HEK293 (cell line): ENCODE results near the gene GPR84.
A peak's percentile ranks its signal among the peaks of the same experiment; 100 is the strongest.
"Not testable (repeated sequence)": the region's sequence is repeated elsewhere in the genome, so short reads cannot be mapped to it uniquely, and the experiment has no call there.

ENCODE experiments used
- CTCF ChIA-PET: fragments of 350-600 bp; formaldehyde crosslinking; extraction: SDS; loops from one replicate; lab custom pipeline; 2021; ENCODE audit warnings: antibody characterized with exemption; lab: Yijun Ruan, JAX
- POLR2A ChIA-PET: fragments of 300-600 bp; formaldehyde crosslinking; extraction: SDS; loops from one replicate; lab custom pipeline; 2020; ENCODE audit warnings: antibody characterized with exemption, inconsistent platforms; lab: Yijun Ruan, JAX
- H3K27ac ChIP-seq: fragments of 200-500 bp; sonication (Bioruptor generic); 2 replicates; pipeline ENCODE4 v1.5.1; 2014; ENCODE audit warnings: low read depth, low read length, control low read depth, inconsistent platforms; ENCODE audit errors: extremely low read depth
- H3K36me3 ChIP-seq, 2 experiments: fragments of 200-500 bp in 1 of 2; sonication (Bioruptor generic) in 1 of 2; 1 replicate in 1 of 2; 2 replicates in 1 of 2; pipeline ENCODE4 v1.5.1; 2014 to 2017; ENCODE audit warnings: inconsistent platforms in 2 of 2, low read length in 2 of 2; ENCODE audit not compliant: control insufficient read depth in 2 of 2, insufficient read depth in 1 of 2
- H3K4me1 ChIP-seq: fragments of 200-500 bp; sonication (Bioruptor generic); 2 replicates; pipeline ENCODE4 v1.5.1; 2014; ENCODE audit warnings: mild to moderate bottlenecking, low read length, inconsistent platforms; ENCODE audit not compliant: control insufficient read depth, insufficient read depth
- H3K4me3 ChIP-seq: 2 replicates; pipeline ENCODE4 v1.5.1; 2011; ENCODE audit warnings: low read depth, mild to moderate bottlenecking, control low read depth, low read length, moderate library complexity
- H3K9me3 ChIP-seq: fragments of 200-500 bp; sonication (Bioruptor generic); 2 replicates; pipeline ENCODE4 v1.5.1; 2014; ENCODE audit warnings: low read depth, low read length, inconsistent platforms; ENCODE audit not compliant: control insufficient read depth, insufficient read depth
- BCL11A ChIP-seq: fragments of 450-650 bp; formaldehyde crosslinking; IDR thresholded peaks from 2 replicates; pipeline ENCODE4 v1.5.1; 2016; ENCODE audit warnings: low read depth, missing biosample characterization, missing genetic modification characterization
- GLIS1 ChIP-seq: fragments of 450-650 bp; formaldehyde crosslinking; IDR thresholded peaks from 2 replicates; pipeline ENCODE4 v1.5.1; 2016; ENCODE audit warnings: missing biosample characterization, missing genetic modification characterization
- IKZF3 ChIP-seq: fragments of 450-650 bp; IDR thresholded peaks from 2 replicates; pipeline ENCODE4 v1.5.0; 2018; ENCODE audit warnings: missing biosample characterization, mild to moderate bottlenecking, missing genetic modification characterization, moderate library complexity
- OVOL3 ChIP-seq: fragments of 450-650 bp; formaldehyde crosslinking; IDR thresholded peaks from 2 replicates; pipeline ENCODE4 v1.5.1; 2016; ENCODE audit warnings: missing biosample characterization, missing genetic modification characterization
- REPIN1 ChIP-seq: fragments of 450-650 bp; formaldehyde crosslinking; IDR thresholded peaks from 2 replicates; pipeline ENCODE4 v1.5.1; 2017; ENCODE audit warnings: missing biosample characterization, missing genetic modification characterization, low read depth
- SCRT2 ChIP-seq: fragments of 450-650 bp; formaldehyde crosslinking; IDR thresholded peaks from 2 replicates; pipeline ENCODE4 v1.5.1; 2016; ENCODE audit warnings: missing biosample characterization, missing genetic modification characterization
- SP2 ChIP-seq: fragments of 450-650 bp; formaldehyde crosslinking; IDR thresholded peaks from 2 replicates; pipeline ENCODE4 v1.5.1; 2016; ENCODE audit warnings: missing biosample characterization, missing genetic modification characterization
- YY2 ChIP-seq: fragments of 450-650 bp; formaldehyde crosslinking; IDR thresholded peaks from 2 replicates; pipeline ENCODE4 v1.5.1; 2016; ENCODE audit warnings: missing biosample characterization, missing genetic modification characterization
- ZBTB17 ChIP-seq: fragments of 450-650 bp; formaldehyde crosslinking; IDR thresholded peaks from 2 replicates; pipeline ENCODE4 v1.5.1; 2016; ENCODE audit warnings: missing biosample characterization, missing genetic modification characterization
- ZFP37 ChIP-seq: fragments of 450-650 bp; formaldehyde crosslinking; IDR thresholded peaks from 2 replicates; pipeline ENCODE4 v1.5.1; 2016; ENCODE audit warnings: missing biosample characterization, missing genetic modification characterization
- ZIC2 ChIP-seq: fragments of 450-650 bp; formaldehyde crosslinking; IDR thresholded peaks from 2 replicates; pipeline ENCODE4 v1.5.1; 2016; ENCODE audit warnings: missing biosample characterization, missing genetic modification characterization
- ZNF132 ChIP-seq: fragments of 450-650 bp; formaldehyde crosslinking; IDR thresholded peaks from 2 replicates; pipeline ENCODE4 v1.5.1; 2017; ENCODE audit warnings: missing biosample characterization, missing genetic modification characterization, borderline replicate concordance
- ZNF16 ChIP-seq: fragments of 450-650 bp; formaldehyde crosslinking; IDR thresholded peaks from 2 replicates; pipeline ENCODE4 v1.5.1; 2016; ENCODE audit warnings: low read depth, missing biosample characterization, missing genetic modification characterization
- ZNF223 ChIP-seq: fragments of 450-650 bp; formaldehyde crosslinking; IDR thresholded peaks from 2 replicates; pipeline ENCODE4 v1.5.1; 2016; ENCODE audit warnings: missing biosample characterization, missing genetic modification characterization
- ZNF24 ChIP-seq: fragments of 450-650 bp; formaldehyde crosslinking; IDR thresholded peaks from 2 replicates; pipeline ENCODE4 v1.5.1; 2016; ENCODE audit warnings: missing biosample characterization, missing genetic modification characterization
- ZNF335 ChIP-seq: fragments of 450-650 bp; formaldehyde crosslinking; conservative IDR thresholded peaks from 2 replicates; pipeline ENCODE4 v1.5.1; 2016; ENCODE audit warnings: missing biosample characterization, missing genetic modification characterization
- ZNF350 ChIP-seq: fragments of 450-650 bp; formaldehyde crosslinking; IDR thresholded peaks from 2 replicates; pipeline ENCODE4 v1.5.0; 2017; ENCODE audit warnings: missing biosample characterization, mild to moderate bottlenecking, missing genetic modification characterization
- ZNF362 ChIP-seq: fragments of 450-650 bp; formaldehyde crosslinking; IDR thresholded peaks from 2 replicates; pipeline ENCODE4 v1.5.1; 2016; ENCODE audit warnings: missing biosample characterization, missing genetic modification characterization
- ZNF416 ChIP-seq: fragments of 450-650 bp; formaldehyde crosslinking; IDR thresholded peaks from 2 replicates; pipeline ENCODE4 v1.5.1; 2016; ENCODE audit warnings: missing biosample characterization, missing genetic modification characterization
- ZNF501 ChIP-seq: fragments of 450-650 bp; formaldehyde crosslinking; IDR thresholded peaks from 2 replicates; pipeline ENCODE4 v1.5.1; 2016; ENCODE audit warnings: missing biosample characterization, missing genetic modification characterization
- ZNF639 ChIP-seq: fragments of 450-650 bp; formaldehyde crosslinking; IDR thresholded peaks from 2 replicates; pipeline ENCODE4 v1.5.1; 2016; ENCODE audit warnings: missing biosample characterization, missing genetic modification characterization
- ZNF76 ChIP-seq: fragments of 450-650 bp; formaldehyde crosslinking; IDR thresholded peaks from 2 replicates; pipeline ENCODE4; 2016; ENCODE audit warnings: low read depth, missing biosample characterization, missing genetic modification characterization, borderline replicate concordance
- ZNF785 ChIP-seq: fragments of 450-650 bp; formaldehyde crosslinking; IDR thresholded peaks from 2 replicates; pipeline ENCODE4 v1.5.1; 2016; ENCODE audit warnings: missing biosample characterization, missing genetic modification characterization
- TF ChIP-seq, protein P1 (sequence below): IDR thresholded peaks from 2 replicates; pipeline ENCODE4 v1.6.1; 2011; ENCODE audit warnings: mild to moderate bottlenecking, low read depth, low read length, borderline replicate concordance
- TF ChIP-seq, protein P2 (sequence below): fragments of 450-650 bp; formaldehyde crosslinking; IDR thresholded peaks from 2 replicates; pipeline ENCODE4 v1.5.1; 2016; ENCODE audit warnings: missing biosample characterization, missing genetic modification characterization
- TF ChIP-seq, protein P3 (sequence below): fragments of 450-650 bp; formaldehyde crosslinking; IDR thresholded peaks from 2 replicates; pipeline ENCODE4 v1.5.1; 2016; ENCODE audit warnings: missing biosample characterization, missing genetic modification characterization

Gene GPR84

GRCh38 chr12:54325442-54326109, 38.7 kb downstream of the GPR84 start:
- not testable (repeated sequence) for H3K9me3 ChIP-seq
- Histone ChIP-seq H3K4me3 (peak overlapping the region; percentile 88), H3K27ac (peak overlapping the region; percentile 70)
- TF ChIP-seq ZNF362 (tag by site-specific recombination) (0 out of 2 replicates have a peak, but pooled peaks have one; percentile 50), SCRT2 (peak; percentile 1), ZNF639 (peak; percentile 3; the same call in 1 of the 2 replicates), ZBTB17 (tag by site-specific recombination) (peak; percentile 24; the same call in 1 of the 2 replicates), IKZF3 (peak; percentile 46; the same call in 1 of the 2 replicates), ZNF501 (tag by site-specific recombination) (peak; percentile 20; the same call in 1 of the 2 replicates), ZNF76 (tag by site-specific recombination) (0 out of 2 replicates have a peak, but pooled peaks have one; percentile 2), YY2 (tag by site-specific recombination) (0 out of 2 replicates have a peak, but pooled peaks have one; percentile 1), ZNF24 (0 out of 2 replicates have a peak, but pooled peaks have one; percentile 7), ZNF335 (tag by site-specific recombination) (peak; percentile 71)
- TF ChIP-seq, all 188 proteins: peak for 10; not testable (repeated sequence) for 178
- not testable (repeated sequence) for H3K4me1 ChIP-seq, H3K36me3 ChIP-seq
- ChIA-PET CTCF (interaction anchor here (0.6 to 5.8 kb wide), 27 partner anchors 8 to 1687 kb away, joined by 3 to 69 read pairs (median 6); partner anchors contain the start of genes CBX5, HNRNPA1 and NFE2), POLR2A (interaction anchor here (0.6 to 2.8 kb wide), 20 partner anchors 8 to 98 kb away, joined by 3 to 47 read pairs (median 5); partner anchors contain the start of genes CBX5, HNRNPA1 and NFE2)

DNA sequence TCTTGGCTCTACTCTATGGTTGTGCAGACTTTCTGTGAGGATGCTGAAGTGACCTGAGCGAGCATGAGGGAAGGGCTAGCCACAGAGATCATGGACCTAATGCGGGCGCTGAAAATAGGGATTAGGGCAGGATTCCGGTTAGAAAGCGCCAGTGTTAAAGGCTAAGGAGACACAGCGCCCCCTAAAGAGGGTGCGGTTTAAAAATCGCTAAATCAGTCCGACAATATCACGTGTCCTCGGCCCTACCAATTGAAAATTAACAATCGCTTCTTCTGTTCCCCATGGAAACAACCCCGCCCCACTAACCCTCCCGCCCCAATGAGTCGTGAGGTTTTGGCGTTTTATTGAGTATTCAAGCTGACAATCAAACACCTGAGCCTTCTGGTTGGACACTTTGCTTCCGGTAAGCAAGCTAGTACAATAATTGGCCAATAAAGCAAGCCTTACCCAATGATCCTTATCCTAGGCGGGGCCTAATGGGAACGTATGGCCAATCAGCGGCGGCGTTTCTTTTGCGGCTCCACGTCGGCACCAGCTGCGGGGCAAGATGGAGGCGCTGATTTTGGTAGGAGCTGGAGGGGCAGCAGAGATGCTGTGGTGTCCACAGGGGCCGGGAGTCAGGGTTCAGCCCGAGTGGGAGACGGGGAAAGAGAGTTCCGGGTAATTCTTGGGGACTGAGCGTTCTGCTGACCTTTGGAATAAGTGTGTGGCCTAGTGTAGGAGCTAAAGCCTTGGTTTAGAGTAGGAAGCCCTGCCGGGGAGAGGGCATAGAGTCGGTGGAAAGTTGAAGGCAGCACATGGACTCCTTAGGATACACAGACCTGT, 39.5 kb downstream of the GPR84 start, which contains the start of gene COPZ1:
TSS of gene COPZ1 (plus strand) at position 515 of the 825 bp plus-strand sequence. CDS start at position 548, 33 bp downstream.
- Histone ChIP-seq H3K36me3 (peaks cover 0 to 6% of the 10 kb centered on the region in 2 experiments; a peak in 1 of 3 replicates), H3K4me1 (no peaks in the 10 kb centered on the region; the same call in 1 of the 2 replicates), H3K9me3 (no peaks in the 10 kb centered on the region), H3K27ac (peak within 1 kb of the TSS; percentile 70), H3K4me3 (peak within 1 kb of the TSS; percentile 88)
- ChIA-PET CTCF (interaction anchor here (0.6 to 5.8 kb wide), 30 partner anchors 8 to 1688 kb away, joined by 3 to 69 read pairs (median 6); partner anchors contain the start of genes CBX5, HNRNPA1 and NFE2), POLR2A (interaction anchor here (0.6 to 2.8 kb wide), 22 partner anchors 9 to 97 kb away, joined by 3 to 47 read pairs (median 4); partner anchors contain the start of genes CBX5, HNRNPA1 and NFE2)
- TF ChIP-seq ZNF16 (tag by site-specific recombination) (no peak), ZNF223 (no peak), ZNF132 (tag by site-specific recombination) (no peak), ZNF416 (tag by site-specific recombination) (no peak), ZIC2 (tag by site-specific recombination) (0 out of 2 replicates have a peak, but pooled peaks have one; percentile 12), ZNF785 (tag by site-specific recombination) (no peak), IKZF3 (peak; percentile 74; the same call in 1 of the 2 replicates), SP2 (tag by site-specific recombination) (peak; percentile 99), GLIS1 (no peak), REPIN1 (no peak), ZFP37 (peak; percentile 74; the same call in 1 of the 2 replicates), ZNF350 (tag by site-specific recombination) (no peak), OVOL3 (no peak), BCL11A (no peak)
- TF ChIP-seq, protein P1, sequence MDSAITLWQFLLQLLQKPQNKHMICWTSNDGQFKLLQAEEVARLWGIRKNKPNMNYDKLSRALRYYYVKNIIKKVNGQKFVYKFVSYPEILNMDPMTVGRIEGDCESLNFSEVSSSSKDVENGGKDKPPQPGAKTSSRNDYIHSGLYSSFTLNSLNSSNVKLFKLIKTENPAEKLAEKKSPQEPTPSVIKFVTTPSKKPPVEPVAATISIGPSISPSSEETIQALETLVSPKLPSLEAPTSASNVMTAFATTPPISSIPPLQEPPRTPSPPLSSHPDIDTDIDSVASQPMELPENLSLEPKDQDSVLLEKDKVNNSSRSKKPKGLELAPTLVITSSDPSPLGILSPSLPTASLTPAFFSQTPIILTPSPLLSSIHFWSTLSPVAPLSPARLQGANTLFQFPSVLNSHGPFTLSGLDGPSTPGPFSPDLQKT, result no peak
- TF ChIP-seq, protein P2, sequence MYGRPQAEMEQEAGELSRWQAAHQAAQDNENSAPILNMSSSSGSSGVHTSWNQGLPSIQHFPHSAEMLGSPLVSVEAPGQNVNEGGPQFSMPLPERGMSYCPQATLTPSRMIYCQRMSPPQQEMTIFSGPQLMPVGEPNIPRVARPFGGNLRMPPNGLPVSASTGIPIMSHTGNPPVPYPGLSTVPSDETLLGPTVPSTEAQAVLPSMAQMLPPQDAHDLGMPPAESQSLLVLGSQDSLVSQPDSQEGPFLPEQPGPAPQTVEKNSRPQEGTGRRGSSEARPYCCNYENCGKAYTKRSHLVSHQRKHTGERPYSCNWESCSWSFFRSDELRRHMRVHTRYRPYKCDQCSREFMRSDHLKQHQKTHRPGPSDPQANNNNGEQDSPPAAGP (tag by site-specific recombination), result peak; percentile 74; the same call in 1 of the 2 replicates
- TF ChIP-seq, protein P3, sequence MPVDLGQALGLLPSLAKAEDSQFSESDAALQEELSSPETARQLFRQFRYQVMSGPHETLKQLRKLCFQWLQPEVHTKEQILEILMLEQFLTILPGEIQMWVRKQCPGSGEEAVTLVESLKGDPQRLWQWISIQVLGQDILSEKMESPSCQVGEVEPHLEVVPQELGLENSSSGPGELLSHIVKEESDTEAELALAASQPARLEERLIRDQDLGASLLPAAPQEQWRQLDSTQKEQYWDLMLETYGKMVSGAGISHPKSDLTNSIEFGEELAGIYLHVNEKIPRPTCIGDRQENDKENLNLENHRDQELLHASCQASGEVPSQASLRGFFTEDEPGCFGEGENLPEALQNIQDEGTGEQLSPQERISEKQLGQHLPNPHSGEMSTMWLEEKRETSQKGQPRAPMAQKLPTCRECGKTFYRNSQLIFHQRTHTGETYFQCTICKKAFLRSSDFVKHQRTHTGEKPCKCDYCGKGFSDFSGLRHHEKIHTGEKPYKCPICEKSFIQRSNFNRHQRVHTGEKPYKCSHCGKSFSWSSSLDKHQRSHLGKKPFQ (tag by site-specific recombination), result no peak
